H9 (cell line): ENCODE results near the gene SH3RF3. TPM values are rescaled to one million over a fixed set of nuclear protein-coding genes. Genes with fewer than 3 reads are reported as not detected.

Experiments used
- DNase-seq: peaks from one replicate; pipeline ENCODE4 v3.0.0-alpha.2; 2017
- H2AFZ ChIP-seq: one replicate; pipeline ENCODE4 v1.6.1; 2013; ENCODE audit warnings: mild to moderate bottlenecking, low read length, control low read depth, moderate library complexity
- H2AK5ac ChIP-seq: 2 replicates; pipeline ENCODE4 v1.6.1; 2013; ENCODE audit warnings: low read length, control low read depth, mixed read lengths; ENCODE audit not compliant: insufficient read length
- H2BK120ac ChIP-seq: one replicate; pipeline ENCODE4 v1.6.1; 2013; ENCODE audit warnings: low read depth, mild to moderate bottlenecking, low read length, control low read depth, inconsistent platforms; ENCODE audit not compliant: poor library complexity, severe bottlenecking
- H2BK12ac ChIP-seq: 2 replicates; pipeline ENCODE4 v1.6.1; 2013; ENCODE audit warnings: low read length, control low read depth, mixed read lengths, low read depth; ENCODE audit not compliant: insufficient read length
- H2BK15ac ChIP-seq: 2 replicates; pipeline ENCODE4 v1.6.1; 2013; ENCODE audit warnings: low read depth, low read length, control low read depth
- H2BK20ac ChIP-seq: one replicate; pipeline ENCODE4 v1.6.1; 2013; ENCODE audit warnings: low read depth, mild to moderate bottlenecking, low read length, control low read depth, inconsistent platforms; ENCODE audit not compliant: poor library complexity, severe bottlenecking
- H2BK5ac ChIP-seq: 2 replicates; pipeline ENCODE4 v1.6.1; 2013; ENCODE audit warnings: low read length, control low read depth, mixed read lengths; ENCODE audit not compliant: insufficient read length
- H3K14ac ChIP-seq: 2 replicates; pipeline ENCODE4 v1.6.1; 2013; ENCODE audit warnings: low read length, control low read depth; ENCODE audit not compliant: insufficient read depth
- H3K18ac ChIP-seq: 2 replicates; pipeline ENCODE4 v1.6.1; 2013; ENCODE audit warnings: low read depth, mild to moderate bottlenecking, mixed read lengths, low read length, control low read depth; ENCODE audit not compliant: insufficient read length
- H3K23ac ChIP-seq: 2 replicates; pipeline ENCODE4 v1.6.1; 2013; ENCODE audit warnings: low read length, control low read depth, mixed read lengths, low read depth; ENCODE audit not compliant: insufficient read length
- H3K23me2 ChIP-seq: 2 replicates; pipeline ENCODE4 v1.6.1; 2013; ENCODE audit warnings: low read depth, mild to moderate bottlenecking, mixed read lengths, low read length, control low read depth; ENCODE audit not compliant: insufficient read length, poor library complexity, severe bottlenecking
- H3K27ac ChIP-seq: 2 replicates; pipeline ENCODE4 v1.5.1; 2013; ENCODE audit warnings: low read length, control low read depth, mixed read lengths, low read depth; ENCODE audit not compliant: insufficient read length
- H3K27me3 ChIP-seq: 2 replicates; pipeline ENCODE4 v1.6.1; 2013; ENCODE audit warnings: low read length, control low read depth, inconsistent platforms; ENCODE audit not compliant: insufficient read depth
- H3K4ac ChIP-seq: 2 replicates; pipeline ENCODE4 v1.6.1; 2013; ENCODE audit warnings: low read depth, mild to moderate bottlenecking, control low read depth, inconsistent platforms, low read length, moderate library complexity
- H3K4me1 ChIP-seq: 2 replicates; pipeline ENCODE4 v1.6.1; 2013; ENCODE audit warnings: low read length, control low read depth, inconsistent platforms; ENCODE audit not compliant: insufficient read depth
- H3K4me2 ChIP-seq: 2 replicates; pipeline ENCODE4 v1.6.1; 2013; ENCODE audit warnings: low read length, control low read depth, mixed read lengths; ENCODE audit not compliant: insufficient read length, insufficient read depth
- H3K56ac ChIP-seq: 2 replicates; pipeline ENCODE4 v1.6.1; 2013; ENCODE audit warnings: low read depth, mild to moderate bottlenecking, mixed read lengths, low read length, control low read depth; ENCODE audit not compliant: insufficient read length
- H3K79me1 ChIP-seq: 2 replicates; pipeline ENCODE4 v1.6.1; 2013; ENCODE audit warnings: low read depth, mild to moderate bottlenecking, moderate library complexity, low read length, control low read depth, inconsistent platforms; ENCODE audit not compliant: insufficient read depth, poor library complexity, severe bottlenecking
- H3K79me2 ChIP-seq: 2 replicates; pipeline ENCODE4 v1.6.1; 2013; ENCODE audit warnings: low read length, control low read depth, inconsistent platforms; ENCODE audit not compliant: insufficient read depth
- H3K9ac ChIP-seq: 2 replicates; pipeline ENCODE4 v1.6.1; 2013; ENCODE audit warnings: low read length, control low read depth, mixed read lengths; ENCODE audit not compliant: insufficient read length; ENCODE audit errors: extremely low read depth
- H3K9me3 ChIP-seq: one replicate; pipeline ENCODE4 v1.6.1; 2013; ENCODE audit warnings: low read depth, low read length, inconsistent platforms; ENCODE audit not compliant: control insufficient read depth
- H3T11ph ChIP-seq: one replicate; pipeline ENCODE4 v1.6.1; 2013; ENCODE audit warnings: mild to moderate bottlenecking, low read length, control low read depth, inconsistent platforms
- H4K20me1 ChIP-seq: one replicate; pipeline ENCODE4 v1.6.1; 2013; ENCODE audit not compliant: control insufficient read depth, insufficient read length, insufficient read depth
- H4K5ac ChIP-seq: 2 replicates; pipeline ENCODE4 v1.6.1; 2013; ENCODE audit warnings: low read depth, mild to moderate bottlenecking, mixed read lengths, low read length, control low read depth; ENCODE audit not compliant: insufficient read length
- H4K8ac ChIP-seq: replicated peaks from 2 replicates; pipeline ENCODE4 v1.6.1; 2013; ENCODE audit warnings: low read length, control low read depth, mixed read lengths, low read depth; ENCODE audit not compliant: insufficient read length
- H4K91ac ChIP-seq: 2 replicates; pipeline ENCODE4 v1.6.1; 2013; ENCODE audit warnings: low read depth, mild to moderate bottlenecking, moderate library complexity, mixed read lengths, low read length, control low read depth; ENCODE audit not compliant: insufficient read length
- H3K27ac Mint-ChIP-seq, 3 experiments: 2 replicates in 2 of 3; 3 replicates in 1 of 3; pipeline ENCODE4 v1.8.0; 2020 to 2021; ENCODE audit warnings: mixed read lengths in 3 of 3, mild to moderate bottlenecking in 1 of 3, moderate library complexity in 1 of 3
- H3K27me3 Mint-ChIP-seq: 2 replicates; pipeline ENCODE4 v1.8.0; 2021; ENCODE audit warnings: low read depth, mild to moderate bottlenecking, moderate library complexity, mixed read lengths
- H3K36me3 Mint-ChIP-seq, 3 experiments: 2 replicates in 2 of 3; 3 replicates in 1 of 3; pipeline ENCODE4 v1.8.0; 2020 to 2021; ENCODE audit warnings: low read depth in 3 of 3, mixed read lengths in 3 of 3; ENCODE audit not compliant: insufficient read depth in 1 of 3
- H3K4me1 Mint-ChIP-seq, 2 experiments: 2 replicates each; pipeline ENCODE4 v1.8.0; 2020; ENCODE audit warnings: mixed read lengths in 2 of 2
- H3K4me3 Mint-ChIP-seq, 2 experiments: 2 replicates in 1 of 2; 3 replicates in 1 of 2; pipeline ENCODE4 v1.8.0; 2020 to 2021; ENCODE audit warnings: mild to moderate bottlenecking in 2 of 2, mixed read lengths in 2 of 2, moderate library complexity in 1 of 2
- H3K9me3 Mint-ChIP-seq, 2 experiments: 2 replicates in 1 of 2; 3 replicates in 1 of 2; pipeline ENCODE4 v1.8.0; 2020; ENCODE audit warnings: mild to moderate bottlenecking in 2 of 2, mixed read lengths in 2 of 2, moderate library complexity in 1 of 2
- CTCF ChIP-seq: fragments of 200-600 bp; sonication (generic); conservative IDR thresholded peaks from 3 replicates; pipeline ENCODE4 v1.8.0; 2021; ENCODE audit warnings: antibody characterized with exemption, mild to moderate bottlenecking
- whole genome bisulfite sequencing: extraction: QIAGEN DNeasy Blood & Tissue Kit; methylation state at CpG from one replicate; pipeline ENCODE4 v1.1.7; 2013; ENCODE audit warnings: missing lambda C conversion rate, low lambda C conversion rate, mixed read lengths; ENCODE audit not compliant: insufficient read length; ENCODE audit errors: extremely low coverage; 5-methylcytosine and 5-hydroxymethylcytosine counted together
- total RNA-seq: library from RNA; stranded (reverse); gene quantifications from 2 replicates; pipeline ENCODE4 v1.2.1, GENCODE V29; 2021

The SH3RF3 gene
- total RNA-seq, 1 experiment from 2014 or later = 0.46 TPM

- Histone ChIP-seq H4K91ac (no peak overlapping the region), H3K23ac (no peak overlapping the region), H4K5ac (no peak overlapping the region), H2AK5ac (no peak overlapping the region), H3K18ac (no peak overlapping the region), H4K8ac (no peak overlapping the region), H3K27me3 (no peaks in the 10 kb centered on the region), H3T11ph (no peak overlapping the region), H2BK120ac (no peak overlapping the region), H3K14ac (no peak overlapping the region), H2AFZ (no peak overlapping the region), H2BK12ac (no peak overlapping the region), H3K9ac (no peak overlapping the region), H3K4me1 (no peaks in the 10 kb centered on the region; the same call in 1 of the 2 replicates), H3K9me3 (no peaks in the 10 kb centered on the region), H3K56ac (no peak overlapping the region), H3K23me2 (no peaks in the 10 kb centered on the region), H4K20me1 (no peaks in the 10 kb centered on the region), H3K79me1 (no peaks in the 10 kb centered on the region), H3K4ac (no peak overlapping the region), H3K27ac (no peak overlapping the region), H2BK15ac (no peak overlapping the region), H3K79me2 (no peaks in the 10 kb centered on the region), H2BK20ac (no peak overlapping the region), H3K4me2 (no peak overlapping the region), H2BK5ac (no peak overlapping the region)
- Mint-ChIP-seq H3K9me3 (peaks cover 0 to 4% of the 10 kb centered on the region in 2 experiments; a peak in 2 of 5 replicates), H3K27ac (no peak overlapping the region), H3K27me3 (no peaks in the 10 kb centered on the region; the same call in none of the 2 replicates), H3K4me3 (no peak overlapping the region), H3K36me3 (peaks cover 0 to 4% (median 0%) of the 10 kb centered on the region in 3 experiments; a peak in 2 of 7 replicates), H3K4me1 (peaks cover 0 to 3% of the 10 kb centered on the region in 2 experiments; a peak in 2 of 4 replicates)
- no CpG with 5 or more reads among the region's 4 CpGs for WGBS
- DNase-seq = no peak
- TF ChIP-seq CTCF = no peak
These were observed 107.1 kb downstream of the SH3RF3 start for GRCh38 chr2:109236147-109236546.
